Erythroblast (primary cell): Measurements from ENCODE around the gene APLP2.

Experiments used
- GATA1 ChIP-seq: IDR thresholded peaks from 2 replicates; pipeline ENCODE4 v1.6.1; 2011; ENCODE audit warnings: low read depth, mild to moderate bottlenecking, control low read depth, low read length, moderate library complexity
- POLR2A ChIP-seq: IDR thresholded peaks from 2 replicates; pipeline ENCODE4 v1.6.1; 2011; ENCODE audit warnings: mild to moderate bottlenecking, low read length

- TF ChIP-seq POLR2A: no peak
- TF ChIP-seq GATA1: no peak
Measured at GRCh38 chr11:130145311-130145812, 75.7 kb downstream of the APLP2 start.
